Measurements from ENCODE around the gene METTL26.
"Not testable (repeated sequence)": the region's sequence is repeated elsewhere in the genome, so short reads cannot be mapped to it uniquely, and the experiment has no call there.

The METTL26 gene

GRCh38 chr16:624526-625070, 11.5 kb downstream of the METTL26 start:
- no peak for DNase-seq

GRCh38 chr16:622920-623280, 13.2 kb downstream of the METTL26 start:
- no peak for DNase-seq

- DNase-seq, result no peak
Measured at GRCh38 chr16:621526-622105, 14.5 kb downstream of the METTL26 start.

GRCh38 chr16:620700-621525, 15.2 kb downstream of the METTL26 start:
- DNase-seq, result no peak

GRCh38 chr16:619476-620100, 16.5 kb downstream of the METTL26 start:
- DNase-seq, result no peak

GRCh38 chr16:617855-618254, 18.2 kb downstream of the METTL26 start:
- no peak for DNase-seq

- no peak for DNase-seq
Measured at GRCh38 chr16:616733-617586, 19.1 kb downstream of the METTL26 start.

- no peak for DNase-seq
Measured at GRCh38 chr16:615122-615521, 21.0 kb downstream of the METTL26 start.

- DNase-seq, result no peak
Measured at GRCh38 chr16:610513-611381, 25.4 kb downstream of the METTL26 start.

GRCh38 chr16:609984-610383, 26.1 kb downstream of the METTL26 start:
- no peak for DNase-seq

GRCh38 chr16:609316-609715, 26.8 kb downstream of the METTL26 start:
- DNase-seq, result no peak

- no peak for DNase-seq
Measured at GRCh38 chr16:608019-608418, 28.1 kb downstream of the METTL26 start.

GRCh38 chr16:606656-607307, 29.3 kb downstream of the METTL26 start:
- DNase-seq, result no peak

- DNase-seq, result no peak
Measured at GRCh38 chr16:603933-604332, 32.2 kb downstream of the METTL26 start.

- DNase-seq, result no peak
Measured at GRCh38 chr16:600781-601180, 35.3 kb downstream of the METTL26 start.

GRCh38 chr16:598823-599739, 37.0 kb downstream of the METTL26 start:
- DNase-seq, result no peak

- DNase-seq, result not testable (repeated sequence)
Measured at GRCh38 chr16:597655-598054, 38.5 kb downstream of the METTL26 start.

GRCh38 chr16:596736-597060, 39.4 kb downstream of the METTL26 start:
- DNase-seq, result no peak

GRCh38 chr16:595942-596735, 40.0 kb downstream of the METTL26 start:
- peak; percentile 31 for DNase-seq

All from MV-4-11 (cell line).